Hematopoietic multipotent progenitor cell treated with erythropoietin and hydrocortisone succinate and interleukin-3 and kit ligand, for 4 days (in vitro differentiated cells): Measurements from ENCODE around the gene TMEM151A.
"Not testable (repeated sequence)": the region's sequence is repeated elsewhere in the genome, so short reads cannot be mapped to it uniquely, and the experiment has no call there.

Experiments
- DNase-seq: peaks from one replicate; pipeline ENCODE4 v3.0.0-alpha.2; 2015

Gene TMEM151A

GRCh38 chr11:66310324-66310723, 18.6 kb downstream of the TMEM151A start:
- no peak for DNase-seq

GRCh38 chr11:66310803-66311440, 19.2 kb downstream of the TMEM151A start:
- DNase-seq = not testable (repeated sequence)

GRCh38 chr11:66311470-66311964, 19.8 kb downstream of the TMEM151A start:
- no peak for DNase-seq

DNA sequence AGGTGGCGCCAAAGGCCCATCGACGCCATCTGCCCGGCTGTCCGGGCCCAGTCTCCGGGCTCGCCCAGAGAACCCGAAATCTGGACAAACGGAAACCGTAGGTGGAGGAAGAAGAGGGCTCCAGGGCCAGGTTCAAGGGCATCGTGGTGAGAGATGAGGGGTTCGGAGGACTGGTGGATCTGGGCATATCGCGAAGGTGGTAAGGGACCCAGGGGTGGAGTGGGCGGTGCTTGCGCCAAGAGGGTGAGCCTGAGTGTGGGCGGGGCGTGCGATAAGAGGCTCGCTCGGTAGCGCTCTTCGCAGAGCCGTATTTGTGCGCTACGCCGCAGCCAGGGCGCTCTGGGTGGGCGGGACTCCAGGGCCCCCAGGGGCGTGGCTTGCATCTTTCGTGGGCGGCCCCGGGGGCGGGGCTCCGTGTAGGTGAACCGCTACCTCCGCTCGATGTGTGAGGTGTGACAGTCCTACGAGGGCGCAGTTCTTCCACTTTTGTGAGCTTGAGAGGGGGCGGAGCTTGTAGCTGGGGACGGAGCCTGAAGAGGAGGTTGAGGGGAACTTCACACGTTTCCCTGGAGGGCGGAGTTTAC, 20.4 kb downstream of the TMEM151A start:
- peak; percentile 97 for DNase-seq

- DNase-seq = peak; percentile 99
Measured at GRCh38 chr11:66312549-66313320, 21.0 kb downstream of the TMEM151A start.

DNA sequence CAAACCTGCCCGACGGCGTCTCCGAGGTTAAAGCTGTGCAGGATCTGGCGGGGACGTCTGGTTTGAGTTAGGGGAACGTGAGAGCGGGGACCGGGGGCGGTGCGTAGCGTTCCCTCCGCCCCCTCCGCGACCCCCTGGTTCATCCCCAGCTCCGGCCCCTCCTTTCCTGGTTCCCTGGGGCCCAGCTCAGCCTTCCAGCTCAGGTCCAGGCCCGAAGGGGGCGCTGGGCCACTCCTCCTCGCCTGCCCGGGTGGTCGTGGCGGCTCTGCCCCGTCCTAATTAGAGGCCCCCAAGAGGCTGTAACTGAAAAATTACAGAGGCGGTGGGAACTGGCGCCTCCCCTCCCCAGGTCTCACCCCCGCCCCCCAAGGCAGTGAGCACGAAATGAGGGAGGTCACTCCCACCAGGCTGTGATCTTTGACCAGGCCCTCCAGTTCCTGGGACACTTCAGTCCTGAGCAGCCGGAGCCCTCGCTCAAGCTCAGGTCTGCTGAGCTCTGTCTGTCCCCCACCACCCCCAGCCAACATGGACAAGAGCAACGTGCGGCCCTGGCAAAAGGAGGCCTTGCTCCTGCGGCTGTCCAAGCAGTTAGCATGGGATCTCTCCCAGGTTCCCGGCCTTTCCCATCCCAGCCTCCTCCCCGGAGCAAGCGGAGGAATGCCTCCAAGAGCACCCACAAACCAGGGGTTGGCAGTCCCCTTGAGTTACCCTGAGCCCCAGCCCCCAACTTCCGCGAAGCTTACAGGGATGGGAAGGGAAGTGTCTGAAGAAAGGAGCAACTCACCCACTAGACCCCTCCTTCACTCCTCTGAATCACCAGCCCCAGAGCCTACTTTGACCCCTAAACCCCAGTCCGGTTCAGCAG, 21.9 kb downstream of the TMEM151A start:
- no peak for DNase-seq

DNA sequence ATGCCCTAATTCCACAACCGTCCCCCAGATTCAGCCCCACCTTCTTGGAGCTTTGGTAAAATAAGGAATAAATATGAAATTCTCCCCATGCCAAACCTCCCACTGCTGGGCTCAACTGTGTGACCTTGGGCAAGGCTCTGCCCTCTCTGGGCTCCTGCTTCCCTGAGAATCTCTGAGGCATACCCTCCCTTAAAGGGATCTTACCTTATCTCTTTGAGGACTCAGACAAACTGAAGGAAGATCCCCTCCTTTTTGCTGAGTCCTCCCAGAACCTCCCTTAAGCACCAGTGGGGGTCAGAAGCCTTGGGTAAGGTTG, 22.4 kb downstream of the TMEM151A start:
- no peak for DNase-seq

- DNase-seq = no peak
Measured at GRCh38 chr11:66314561-66315497, 23.1 kb downstream of the TMEM151A start.

GRCh38 chr11:66315498-66315885, 23.8 kb downstream of the TMEM151A start:
- DNase-seq = no peak

- DNase-seq = no peak
Measured at GRCh38 chr11:66315921-66316811, 24.5 kb downstream of the TMEM151A start.

- peak; percentile 39 for DNase-seq
Measured at GRCh38 chr11:66316849-66317251, 25.2 kb downstream of the TMEM151A start, which contains the start of gene CD248. TSS of gene CD248 (minus strand) at chr11:66317044. CDS start at chr11:66317027, 17 bp downstream.

DNA sequence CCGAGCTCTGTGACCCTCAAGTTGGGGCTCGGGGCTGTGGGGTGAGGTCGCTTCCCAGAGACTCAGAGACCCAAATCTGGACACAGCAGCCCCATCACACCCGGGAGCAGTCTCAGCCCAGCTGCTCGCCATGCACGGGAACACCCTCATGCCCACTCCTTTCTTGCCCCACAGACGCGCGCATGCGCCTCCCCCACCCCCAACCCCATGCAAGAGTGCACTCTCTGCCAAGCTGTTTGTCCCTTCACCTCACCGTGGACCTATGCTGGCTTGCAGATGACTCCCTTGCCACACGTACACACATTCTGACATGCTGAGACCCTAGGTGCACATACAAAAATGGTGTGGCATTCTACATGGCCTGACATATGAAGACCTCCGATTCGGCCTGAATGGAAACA, 25.6 kb downstream of the TMEM151A start:
- DNase-seq = peak; percentile 30

DNA sequence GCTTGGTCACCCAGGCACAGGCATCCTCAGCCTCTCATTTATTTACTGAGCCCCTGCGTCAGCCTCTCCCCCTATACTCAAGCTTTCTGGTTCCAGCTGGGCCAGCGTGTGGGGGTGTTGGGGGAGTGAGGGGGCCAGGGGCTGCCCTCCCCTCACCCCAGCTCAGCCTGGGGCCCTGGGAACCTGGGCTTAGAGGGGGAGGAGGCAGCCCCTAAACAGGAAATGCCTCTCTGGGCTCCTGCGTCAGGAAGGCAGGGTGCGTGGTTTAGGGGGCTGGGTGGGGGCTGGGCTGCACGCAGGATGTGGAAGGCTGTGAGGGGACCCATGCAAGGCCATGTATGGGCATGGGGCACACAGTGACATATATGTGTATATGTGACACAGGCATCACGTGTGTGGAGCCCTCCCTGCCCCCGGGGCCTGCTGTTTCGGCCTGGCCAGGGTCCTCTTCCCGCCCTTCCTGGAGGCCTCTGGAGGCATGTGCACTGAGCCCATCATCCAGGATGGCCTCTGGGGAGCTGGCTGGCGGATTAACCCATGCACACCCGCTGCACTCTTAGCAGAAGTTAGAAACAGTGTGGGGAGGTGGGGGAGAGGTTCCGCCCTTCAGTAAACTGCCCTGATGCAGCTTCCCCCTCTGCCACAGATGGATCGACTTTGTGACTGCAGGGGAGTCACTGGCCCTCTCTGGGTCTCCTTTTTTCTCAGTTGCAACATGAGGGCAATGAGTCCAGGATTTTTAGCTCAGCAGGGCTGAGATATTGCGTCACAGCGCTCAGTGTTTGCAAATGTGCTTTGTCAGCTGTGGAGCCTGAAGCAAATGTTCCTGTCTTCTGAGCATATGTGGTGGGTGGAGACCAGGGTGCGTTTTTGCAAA, 26.3 kb downstream of the TMEM151A start:
- peak; percentile 79 for DNase-seq

DNA sequence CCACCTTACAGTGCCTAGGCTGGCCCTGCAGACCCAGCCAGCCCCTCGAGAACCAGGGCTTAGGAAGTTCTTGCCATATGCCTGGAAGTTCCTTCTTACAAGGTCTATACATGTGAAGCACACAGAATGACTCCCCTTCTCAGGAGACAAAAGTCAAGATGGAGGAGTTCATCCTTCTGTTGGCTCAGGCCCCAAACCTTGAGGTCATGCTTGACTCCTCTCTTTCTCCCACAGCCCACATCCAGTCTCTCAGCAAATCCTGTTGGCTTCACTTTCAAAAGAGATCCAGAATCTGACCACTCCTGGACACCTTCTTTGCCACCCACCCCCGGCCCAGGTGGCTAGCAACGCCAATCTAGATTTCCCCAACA, 26.9 kb downstream of the TMEM151A start:
- DNase-seq = no peak

DNA sequence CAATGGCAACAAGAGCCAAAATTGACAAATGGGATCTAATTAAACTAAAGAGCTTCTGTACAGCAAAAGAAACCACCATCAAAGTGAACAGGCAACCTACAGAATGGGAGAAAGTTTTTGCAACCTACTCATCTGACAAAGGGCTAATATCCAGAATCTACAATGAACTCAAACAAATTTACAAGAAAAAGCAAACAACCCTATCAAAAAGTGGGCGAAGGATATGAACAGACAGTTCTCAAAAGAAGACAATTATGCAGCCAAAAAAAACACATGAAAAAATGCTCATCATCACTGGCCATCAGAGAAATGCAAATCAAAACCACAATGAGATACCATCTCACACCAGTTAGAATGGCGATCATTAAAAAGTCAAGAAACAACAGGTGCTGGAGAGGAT, 28.6 kb downstream of the TMEM151A start:
- DNase-seq = not testable (repeated sequence)

GRCh38 chr11:66320748-66321147, 29.1 kb downstream of the TMEM151A start:
- DNase-seq = not testable (repeated sequence)

GRCh38 chr11:66321606-66322005, 29.9 kb downstream of the TMEM151A start:
- DNase-seq = no peak

- no peak for DNase-seq
Measured at GRCh38 chr11:66322732-66323427, 31.2 kb downstream of the TMEM151A start.

DNA sequence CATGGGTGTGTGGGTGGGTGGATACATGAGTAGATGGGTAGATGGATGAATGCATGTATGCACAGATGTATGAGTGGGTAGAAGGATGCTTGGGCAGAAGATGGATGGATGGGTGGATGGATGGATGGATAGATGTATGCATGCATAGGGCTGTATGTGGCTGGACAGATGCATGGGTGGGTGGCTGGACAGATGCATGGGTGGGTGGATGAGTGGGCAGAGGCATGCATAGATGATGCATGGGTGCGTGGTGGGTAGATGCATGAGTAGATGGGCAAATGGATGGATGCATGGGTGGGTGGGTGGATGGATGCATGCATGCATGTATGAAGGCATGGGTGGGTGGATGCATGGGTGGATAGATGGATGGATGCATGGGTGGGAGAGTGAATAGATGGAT, 32.0 kb downstream of the TMEM151A start:
- no peak for DNase-seq
